ENCODE results near the gene PPP1R3F. TPM values are rescaled to one million over a fixed set of nuclear protein-coding genes. Genes with fewer than 3 reads are reported as not detected.

The PPP1R3F gene
- total RNA-seq, 2 donors from 2014 or later, result 8.3 to 10.8 TPM

GRCh38 chrX:49256268-49256995 is 13.2 kb upstream of the PPP1R3F start:
- Mint-ChIP-seq H3K36me3 (ENCODE audit: low read depth) (no peaks in the 10 kb centered on the region), H3K27me3 (no peaks in the 10 kb centered on the region), H3K27ac (peak overlapping the region; percentile 77), H3K4me1 (peaks cover 12% of the 10 kb centered on the region), H3K4me3 (no peak overlapping the region)
- DNase-seq (no peak), ATAC-seq (no peak)
- no peaks in the 10 kb centered on the region for H3K9me3 ChIP-seq (ENCODE audit: control insufficient read depth, low read length, poor library complexity, severe bottlenecking)

DNA sequence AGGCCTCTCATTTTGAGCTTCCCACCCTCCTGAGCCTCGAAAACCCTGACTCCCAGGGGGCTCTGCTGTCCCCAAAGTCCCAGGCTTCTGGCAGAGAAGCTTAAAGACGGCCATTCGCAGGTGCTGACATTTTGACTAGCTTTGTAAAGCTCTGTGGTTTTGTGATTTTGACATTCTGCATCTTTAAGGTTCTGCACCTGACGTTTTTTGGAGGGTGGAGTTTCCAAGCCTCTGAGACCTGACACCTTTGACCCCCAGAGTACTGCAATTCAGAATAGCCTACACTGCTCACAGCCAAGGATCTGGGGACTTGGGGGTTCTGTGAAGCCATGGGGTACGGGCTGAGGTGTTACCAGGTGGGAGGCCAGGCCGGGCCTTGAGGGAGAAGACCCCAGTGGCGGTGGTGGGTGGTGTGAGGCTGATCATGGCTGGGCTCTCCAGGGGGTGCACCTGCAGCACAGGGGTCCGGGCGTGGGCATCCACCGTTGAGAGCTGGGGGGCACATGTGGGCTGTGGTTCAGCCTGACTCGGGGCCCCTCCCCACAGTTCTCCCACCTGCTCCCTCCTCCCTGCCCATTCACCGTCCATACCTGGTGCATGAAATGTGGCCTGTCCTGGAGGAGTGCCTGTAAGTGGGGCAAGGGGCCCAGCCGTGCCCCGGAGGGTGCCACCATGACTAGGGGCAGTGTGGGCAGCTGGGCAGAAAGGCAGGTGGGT is 12.4 kb upstream of the PPP1R3F start:
- H3K9me3 ChIP-seq (ENCODE audit: control insufficient read depth, low read length, poor library complexity, severe bottlenecking), result no peaks in the 10 kb centered on the region
- Mint-ChIP-seq H3K4me3 (peak overlapping the region; percentile 39), H3K27me3 (no peaks in the 10 kb centered on the region), H3K36me3 (ENCODE audit: low read depth) (no peaks in the 10 kb centered on the region), H3K4me1 (peaks cover 15% of the 10 kb centered on the region), H3K27ac (peak overlapping the region; percentile 77)
- ATAC-seq, result peak; percentile 51
- DNase-seq, result no peak

GRCh38 chrX:49257846-49258748 is 11.5 kb upstream of the PPP1R3F start:
- ATAC-seq (peak; percentile 64), DNase-seq (no peak)
- Mint-ChIP-seq H3K36me3 (ENCODE audit: low read depth) (no peaks in the 10 kb centered on the region), H3K27me3 (no peaks in the 10 kb centered on the region), H3K27ac (peak overlapping the region; percentile 77), H3K4me3 (peak overlapping the region; percentile 41), H3K4me1 (peaks cover 15% of the 10 kb centered on the region)
- H3K9me3 ChIP-seq (ENCODE audit: control insufficient read depth, low read length, poor library complexity, severe bottlenecking), result no peaks in the 10 kb centered on the region

DNA sequence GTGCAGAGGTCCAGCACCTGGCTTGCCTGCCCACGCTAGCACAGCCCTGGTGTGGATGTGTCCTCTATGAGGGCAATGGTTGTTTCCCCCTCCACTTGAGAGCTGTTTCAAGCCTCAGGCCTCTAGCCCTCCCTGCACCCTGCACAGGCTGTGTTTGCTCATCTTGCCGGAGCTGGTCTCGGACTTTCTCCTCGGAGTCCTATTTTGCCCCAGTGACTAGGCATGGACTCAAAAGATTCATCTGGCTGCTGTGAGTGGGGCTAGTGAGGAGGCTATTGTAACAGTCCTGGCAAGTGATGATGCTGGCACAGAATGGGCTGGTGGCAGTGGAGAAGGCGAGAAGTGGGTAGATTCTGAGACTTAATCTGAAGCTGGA is 10.9 kb upstream of the PPP1R3F start:
- Mint-ChIP-seq H3K27me3 (no peaks in the 10 kb centered on the region), H3K36me3 (ENCODE audit: low read depth) (no peaks in the 10 kb centered on the region), H3K4me3 (no peak overlapping the region), H3K4me1 (peaks cover 15% of the 10 kb centered on the region), H3K27ac (peak overlapping the region; percentile 77)
- no peak for DNase-seq
- no peak for ATAC-seq
- no peaks in the 10 kb centered on the region for H3K9me3 ChIP-seq (ENCODE audit: control insufficient read depth, low read length, poor library complexity, severe bottlenecking)

GRCh38 chrX:49260221-49260985 is 9.2 kb upstream of the PPP1R3F start:
- Mint-ChIP-seq H3K36me3 (ENCODE audit: low read depth) (no peaks in the 10 kb centered on the region), H3K4me1 (peaks cover 23% of the 10 kb centered on the region)
- no peak for ATAC-seq

DNA sequence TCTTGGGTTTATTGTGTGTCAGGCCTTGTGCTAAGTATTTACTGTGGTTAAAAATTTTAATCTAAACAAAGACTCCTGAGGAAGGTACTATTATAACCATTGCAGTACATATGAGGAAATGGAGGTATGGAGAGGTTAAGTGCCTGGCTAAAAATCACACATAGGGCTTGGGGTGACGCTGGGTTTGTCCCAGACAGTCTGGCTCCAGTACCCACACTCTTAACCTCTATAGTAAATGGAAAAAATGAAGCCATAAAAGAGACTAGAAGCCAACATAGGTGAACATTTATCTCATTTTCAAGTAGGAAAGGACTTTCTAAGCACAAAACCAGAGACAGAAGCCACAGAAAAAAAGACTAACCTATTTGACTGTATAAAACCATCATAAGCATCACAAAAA is 7.0 kb upstream of the PPP1R3F start:
- Mint-ChIP-seq H3K36me3 (ENCODE audit: low read depth) (no peaks in the 10 kb centered on the region), H3K27ac (no peak overlapping the region), H3K4me1 (peaks cover 20% of the 10 kb centered on the region), H3K4me3 (peak overlapping the region; percentile 70), H3K27me3 (no peaks in the 10 kb centered on the region)
- DNase-seq, result no peak
- no peak for ATAC-seq
- no peaks in the 10 kb centered on the region for H3K9me3 ChIP-seq (ENCODE audit: control insufficient read depth, low read length, poor library complexity, severe bottlenecking)

More at GRCh38 chrX:49260221-49260985, 9.2 kb upstream of the PPP1R3F start:
- Mint-ChIP-seq H3K4me3 (peak overlapping the region; percentile 72), H3K27ac (peak overlapping the region; percentile 51), H3K27me3 (no peaks in the 10 kb centered on the region)
- H3K9me3 ChIP-seq (ENCODE audit: control insufficient read depth, low read length, poor library complexity, severe bottlenecking), result no peaks in the 10 kb centered on the region
- DNase-seq, result no peak

DNA sequence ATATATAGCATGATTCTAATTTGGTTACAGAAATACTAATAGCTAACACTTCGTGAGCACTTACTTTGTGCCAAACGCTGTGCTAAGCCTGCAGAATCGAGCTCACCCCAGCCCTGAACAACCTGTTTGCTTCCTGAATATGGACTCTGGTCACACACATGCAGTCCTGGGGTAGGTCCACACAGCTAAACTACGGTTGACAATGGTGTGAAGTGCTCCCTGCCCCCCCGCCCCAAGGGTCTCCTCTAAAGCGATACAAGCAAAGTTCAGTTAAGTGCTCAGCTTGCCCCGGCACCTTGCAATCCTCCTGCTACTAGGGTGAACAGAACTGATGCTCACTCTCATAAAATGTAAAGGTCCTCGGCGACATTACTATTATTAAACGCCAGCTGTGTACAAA is 6.0 kb upstream of the PPP1R3F start:
- no peak for ATAC-seq
- H3K9me3 ChIP-seq (ENCODE audit: control insufficient read depth, low read length, poor library complexity, severe bottlenecking), result no peaks in the 10 kb centered on the region
- Mint-ChIP-seq H3K36me3 (ENCODE audit: low read depth) (no peaks in the 10 kb centered on the region), H3K4me3 (peak overlapping the region; percentile 91), H3K4me1 (peaks cover 23% of the 10 kb centered on the region), H3K27me3 (no peaks in the 10 kb centered on the region), H3K27ac (no peak overlapping the region)
- DNase-seq, result no peak

DNA sequence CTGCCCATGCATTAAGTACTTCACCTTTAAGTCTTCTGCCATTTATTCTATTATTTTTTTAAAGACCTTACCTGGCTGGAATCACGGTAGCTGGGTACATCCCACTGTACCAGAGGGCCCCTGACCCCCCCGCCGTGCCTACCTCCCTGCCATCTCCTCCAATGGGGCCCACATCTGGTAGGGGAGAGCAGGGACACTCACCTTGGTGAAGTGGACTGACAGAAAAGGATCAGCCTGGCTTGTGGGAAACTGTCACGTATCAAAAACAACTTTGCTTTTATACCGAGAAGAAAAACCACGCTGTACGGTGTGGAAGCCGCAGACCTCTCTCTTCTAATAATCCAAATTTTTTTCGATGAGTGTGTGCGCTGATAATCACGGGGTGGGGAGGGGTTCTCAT is 5.1 kb upstream of the PPP1R3F start, which contains the start of gene FOXP3:
Gene FOXP3 (minus strand): TSS at position 251 of the 400 bp plus-strand sequence. CDS start 6,205 bp downstream, outside the sequence.
- Mint-ChIP-seq H3K4me3 (peak within 1 kb of the TSS; percentile 91), H3K27me3 (no peaks in the 10 kb centered on the region), H3K4me1 (peaks cover 22% of the 10 kb centered on the region), H3K27ac (peak within 1 kb of the TSS; percentile 62), H3K36me3 (ENCODE audit: low read depth) (no peaks in the 10 kb centered on the region)
- DNase-seq (no peak), ATAC-seq (no peak)
- H3K9me3 ChIP-seq (ENCODE audit: control insufficient read depth, low read length, poor library complexity, severe bottlenecking), result no peaks in the 10 kb centered on the region

GRCh38 chrX:49266523-49267445 is 2.8 kb upstream of the PPP1R3F start:
- H3K9me3 ChIP-seq (ENCODE audit: control insufficient read depth, low read length, poor library complexity, severe bottlenecking), result no peaks in the 10 kb centered on the region
- Mint-ChIP-seq H3K27me3 (no peaks in the 10 kb centered on the region), H3K36me3 (ENCODE audit: low read depth) (no peaks in the 10 kb centered on the region), H3K27ac (peak overlapping the region; percentile 98), H3K4me1 (peaks cover 23% of the 10 kb centered on the region), H3K4me3 (no peak overlapping the region)
- ATAC-seq, result no peak
- DNase-seq, result no peak

DNA sequence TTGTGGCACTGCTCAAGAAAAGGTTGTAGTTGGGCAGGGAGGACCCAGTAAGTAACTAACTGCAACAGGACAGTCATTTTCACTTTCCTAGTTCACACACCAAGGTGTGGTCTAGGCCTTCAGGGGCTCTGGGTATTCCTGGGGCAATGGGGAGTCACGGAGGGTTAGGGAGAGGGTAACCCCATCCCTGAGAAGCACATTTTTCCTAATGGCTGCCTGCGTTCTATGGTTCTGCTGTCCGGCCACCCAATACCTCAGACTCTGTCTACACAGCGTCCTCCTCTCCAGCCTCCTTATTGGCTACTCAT is 937 bp upstream of the PPP1R3F start:
- Mint-ChIP-seq H3K27me3 (no peaks in the 10 kb centered on the region), H3K36me3 (ENCODE audit: low read depth) (no peaks in the 10 kb centered on the region), H3K27ac (peak overlapping the region; percentile 98), H3K4me1 (peaks cover 33% of the 10 kb centered on the region), H3K4me3 (peak overlapping the region; percentile 94)
- H3K9me3 ChIP-seq (ENCODE audit: control insufficient read depth, low read length, poor library complexity, severe bottlenecking), result no peaks in the 10 kb centered on the region
- ATAC-seq, result no peak
- DNase-seq, result no peak

DNA sequence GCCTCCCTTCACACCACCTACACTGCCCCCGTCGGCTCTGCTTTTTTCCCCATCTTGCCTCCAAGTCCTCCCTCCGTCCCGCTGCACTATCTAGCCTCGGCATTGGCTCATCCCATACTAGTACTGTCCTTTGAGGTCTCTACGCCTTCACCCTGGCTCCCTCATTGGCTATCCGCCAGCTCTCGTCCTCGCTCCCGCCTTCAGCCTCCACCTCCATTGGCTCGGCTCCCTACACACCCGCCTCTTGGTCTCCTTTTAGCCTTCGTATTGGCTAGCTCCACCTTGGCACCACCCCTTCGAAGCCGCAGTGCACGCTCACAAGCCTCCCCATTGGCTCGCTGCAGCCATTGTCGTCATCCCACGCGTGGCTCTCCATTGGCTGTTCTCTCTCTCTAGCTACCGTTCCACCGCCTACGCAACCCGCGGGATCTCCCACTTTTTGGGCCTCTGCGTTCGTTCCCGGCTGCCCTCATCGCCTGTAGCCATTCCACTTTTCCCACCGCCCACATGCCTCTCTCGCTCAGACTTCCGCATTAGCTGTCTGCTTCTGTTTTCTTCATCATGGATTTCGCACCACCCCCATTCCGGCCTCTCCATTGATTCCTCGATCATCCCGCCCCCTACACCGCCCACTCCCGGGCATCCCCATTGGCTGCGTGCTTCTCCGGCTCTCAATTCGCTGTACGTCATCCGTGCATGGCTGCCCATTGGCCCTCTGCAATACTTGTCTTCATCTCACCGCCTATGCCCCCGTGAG is 405 bp upstream of the PPP1R3F start:
- H3K9me3 ChIP-seq (ENCODE audit: control insufficient read depth, low read length, poor library complexity, severe bottlenecking), result no peaks in the 10 kb centered on the region
- Mint-ChIP-seq H3K36me3 (ENCODE audit: low read depth) (no peaks in the 10 kb centered on the region), H3K27me3 (no peaks in the 10 kb centered on the region), H3K4me3 (peak overlapping the region; percentile 94), H3K27ac (peak overlapping the region; percentile 98), H3K4me1 (peaks cover 30% of the 10 kb centered on the region)
- ATAC-seq (peak; percentile 83), DNase-seq (peak; percentile 80 to 89 (median 81))
